ENCODE data around the gene SPATA31E1.
"Not testable (repeated sequence)": the region's sequence is repeated elsewhere in the genome, so short reads cannot be mapped to it uniquely, and the experiment has no call there.

Gene SPATA31E1

DNA sequence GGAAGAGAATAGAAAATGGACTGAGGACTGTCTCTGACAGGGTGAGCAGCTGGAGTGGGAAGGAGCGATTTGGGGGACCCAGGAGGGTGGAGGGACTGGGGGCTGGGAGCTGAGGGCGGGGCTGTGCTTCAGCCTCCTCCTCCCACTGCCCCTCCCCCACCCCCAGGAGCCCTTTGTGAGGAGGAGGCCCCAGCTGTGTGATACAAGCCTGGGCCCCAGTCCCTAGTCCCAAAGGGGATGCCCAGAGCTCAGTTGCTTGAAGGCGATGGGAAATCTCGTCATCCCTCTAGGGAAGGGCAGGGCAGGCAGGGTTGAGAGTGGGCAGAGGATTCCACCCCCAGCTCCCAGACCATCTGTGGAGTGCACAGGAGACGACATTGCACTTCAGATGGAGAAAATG is at the start of gene SPATA31E1:
TSS of gene SPATA31E1 (plus strand) at position 251 of the 400 bp plus-strand sequence. CDS start at position 266, 15 bp downstream.
- Histone ChIP-seq H3K4me3 (no peak within 1 kb of the TSS), H3K27ac (no peak within 1 kb of the TSS)

DNA sequence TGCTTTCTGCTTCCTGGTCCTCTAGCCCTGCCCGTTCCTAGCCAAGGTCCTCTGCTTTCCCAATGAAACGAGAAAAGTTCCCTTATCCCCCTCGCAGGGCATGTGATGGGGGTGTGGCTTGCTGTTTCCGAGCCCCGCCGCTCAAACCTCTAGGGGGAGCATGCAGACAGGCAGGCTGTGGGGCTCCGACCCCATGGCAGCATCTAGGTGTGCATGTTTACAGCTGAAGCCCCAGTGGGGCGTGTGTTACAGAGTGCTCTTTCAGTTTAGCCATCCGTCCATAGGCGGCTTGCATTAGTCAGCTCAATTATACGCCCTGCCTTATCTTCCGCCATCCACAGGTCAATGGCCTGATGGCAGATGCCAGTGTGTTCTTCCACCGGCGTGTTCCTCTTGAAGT is 48.3 kb upstream of the SPATA31E1 start:
- Histone ChIP-seq H3K4me3 (no peak overlapping the region), H3K27ac (no peak overlapping the region)

DNA sequence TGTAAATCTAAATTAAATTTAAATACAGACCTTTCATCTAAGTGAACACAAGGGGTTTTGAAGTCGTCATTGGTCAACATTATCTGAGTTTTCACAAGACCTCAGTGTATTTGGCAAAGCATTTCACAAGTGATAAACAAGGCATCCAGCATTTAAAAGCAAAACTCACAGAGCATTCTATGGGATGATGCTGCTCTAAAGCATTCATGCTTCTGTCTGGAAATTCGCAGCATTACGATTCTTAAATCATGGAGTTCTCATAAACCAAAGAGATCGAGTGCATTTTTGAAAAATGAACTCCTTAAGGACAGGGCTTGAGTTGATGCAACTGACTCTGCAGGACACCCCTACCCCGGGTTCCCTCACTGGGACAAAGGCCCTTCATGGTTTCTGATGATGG is 46.1 kb upstream of the SPATA31E1 start:
- Histone ChIP-seq H3K27ac (no peak overlapping the region), H3K4me3 (no peak overlapping the region)

DNA sequence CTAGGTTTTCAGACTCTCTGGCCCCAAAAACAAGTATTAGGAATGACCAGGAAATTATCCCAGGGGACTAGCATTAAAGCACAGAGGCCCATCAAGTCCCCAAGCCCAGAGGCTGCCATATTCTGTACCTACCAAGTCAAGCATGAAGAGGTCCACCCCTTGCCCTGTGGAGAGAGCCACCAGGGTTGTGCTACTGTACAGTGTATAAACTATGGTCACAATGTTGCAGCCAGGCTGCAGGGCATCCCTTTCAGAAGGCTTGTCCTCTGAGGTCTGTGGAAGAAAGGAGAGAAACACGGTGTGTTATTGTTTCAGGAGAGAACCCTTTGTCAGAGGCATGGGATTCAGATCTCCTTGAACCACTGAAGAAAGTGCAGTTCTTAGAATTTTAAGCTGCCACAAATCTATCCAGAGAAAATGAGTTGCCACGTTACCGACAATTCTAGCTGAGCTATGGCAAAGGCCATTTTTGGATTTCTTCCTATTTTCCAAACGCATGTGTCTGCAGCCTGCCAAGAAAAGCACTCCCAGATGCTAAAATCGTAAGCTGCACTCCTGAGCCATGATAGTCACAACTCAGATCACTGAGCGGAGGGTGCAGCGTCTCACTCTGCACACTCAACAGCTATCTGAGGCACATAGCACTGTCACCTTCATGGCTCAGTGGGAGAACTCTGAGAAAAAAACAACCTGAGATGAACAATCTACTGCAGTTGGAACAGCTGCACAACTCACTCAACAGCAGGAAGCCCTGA is 45.5 kb upstream of the SPATA31E1 start:
- Histone ChIP-seq H3K27ac (no peak overlapping the region), H3K4me3 (no peak overlapping the region)

DNA sequence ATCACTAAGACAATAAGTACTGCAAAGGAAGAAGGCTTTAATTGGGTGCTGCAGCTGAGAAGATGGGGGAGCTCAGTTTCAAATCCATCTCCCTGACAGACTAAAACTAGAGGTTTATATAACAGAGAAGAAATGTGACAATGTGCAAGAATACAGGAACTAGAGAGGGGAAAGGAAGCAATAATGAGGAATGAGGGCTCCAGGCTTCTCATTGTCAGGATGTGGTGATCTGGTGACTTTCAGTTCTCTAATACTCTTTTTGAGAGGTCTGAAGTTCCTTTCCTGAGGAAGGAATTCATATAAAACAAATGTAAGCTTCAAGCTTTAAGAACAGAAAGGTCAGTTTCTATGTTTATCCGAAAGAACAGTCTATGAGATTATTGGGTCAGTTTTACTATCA is 42.5 kb upstream of the SPATA31E1 start:
- no peak overlapping the region for H3K27ac ChIP-seq
- H3K4me3 ChIP-seq, result no peak overlapping the region

DNA sequence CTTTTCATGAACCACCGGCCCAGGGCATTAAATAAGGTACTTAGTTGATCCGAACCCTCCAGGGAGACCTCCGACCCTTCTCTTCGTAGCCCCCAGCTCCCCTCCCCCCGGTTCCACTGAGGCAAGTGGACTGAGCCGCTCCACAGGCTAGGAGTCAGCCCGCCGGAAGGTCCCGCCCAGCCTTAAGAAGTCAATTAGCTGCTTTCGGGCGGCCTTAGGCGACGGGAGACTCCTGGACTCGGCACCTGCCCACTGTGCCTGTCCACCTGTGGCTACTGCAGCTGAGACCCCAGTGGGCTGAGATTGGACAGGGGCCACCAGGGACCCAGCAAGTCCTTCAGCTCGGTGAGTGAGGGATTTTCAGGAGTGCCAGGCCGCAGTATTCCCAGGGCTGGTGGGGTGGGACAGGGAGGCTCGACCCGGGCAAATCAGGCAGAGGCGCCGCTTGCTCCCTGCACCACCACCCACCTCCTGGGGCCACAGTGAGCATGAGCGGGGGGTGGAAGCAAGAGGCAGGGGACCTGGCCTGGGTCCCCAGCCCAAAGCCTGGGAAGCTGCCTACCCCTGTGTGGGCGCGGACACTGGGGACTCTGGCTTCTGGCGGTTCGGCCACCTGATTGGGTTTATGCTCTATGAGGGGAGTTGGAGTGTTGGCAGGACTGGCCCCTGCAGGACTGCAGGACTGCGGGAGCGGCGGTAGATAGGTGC is 39.6 kb upstream of the SPATA31E1 start:
- H3K4me3 ChIP-seq, result no peak overlapping the region
- no peak overlapping the region for H3K27ac ChIP-seq

DNA sequence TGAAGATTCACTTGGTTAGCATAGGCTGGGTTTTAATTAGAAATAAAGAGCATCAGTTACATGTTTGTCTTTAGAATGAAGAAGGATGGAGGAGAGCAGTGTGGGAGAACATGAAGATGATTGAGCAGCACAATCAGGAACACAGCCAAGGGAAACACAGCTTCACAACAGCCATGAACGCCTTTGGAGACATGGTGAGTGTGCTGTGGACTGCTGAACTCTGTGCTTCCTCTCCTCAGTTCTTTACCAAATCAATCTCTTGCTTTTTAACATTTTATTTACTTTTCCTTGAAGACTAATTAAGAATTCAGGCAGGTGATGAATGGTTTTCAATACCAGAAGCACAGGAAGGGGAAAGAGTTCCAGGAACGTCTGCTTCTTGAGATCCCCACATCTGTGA is 38.2 kb upstream of the SPATA31E1 start:
- no peak overlapping the region for H3K27ac ChIP-seq

DNA sequence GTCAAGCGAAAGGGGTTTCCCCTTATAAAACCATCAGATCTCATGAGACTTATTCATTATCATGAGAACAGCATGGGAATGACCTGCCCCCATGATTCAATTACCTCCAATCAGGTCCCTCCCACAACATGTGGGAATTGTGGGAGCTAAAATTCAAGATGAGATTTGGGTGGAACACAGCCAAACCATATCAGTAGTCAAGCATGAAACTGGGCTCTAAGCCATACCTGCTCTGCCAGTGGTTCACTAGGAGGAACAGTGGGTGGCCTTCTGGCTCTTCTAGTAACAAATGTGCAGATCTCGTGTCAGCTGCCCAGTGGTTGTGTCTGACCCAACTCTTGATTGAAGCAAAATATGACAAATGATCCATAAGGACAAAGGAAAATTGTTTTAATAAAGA is 34.9 kb upstream of the SPATA31E1 start:
- H3K4me3 ChIP-seq, H3K27ac ChIP-seq: not testable (repeated sequence)

More for the DNA sequence above, 38.2 kb upstream of the SPATA31E1 start:
- H3K4me3 ChIP-seq, result no peak overlapping the region

DNA sequence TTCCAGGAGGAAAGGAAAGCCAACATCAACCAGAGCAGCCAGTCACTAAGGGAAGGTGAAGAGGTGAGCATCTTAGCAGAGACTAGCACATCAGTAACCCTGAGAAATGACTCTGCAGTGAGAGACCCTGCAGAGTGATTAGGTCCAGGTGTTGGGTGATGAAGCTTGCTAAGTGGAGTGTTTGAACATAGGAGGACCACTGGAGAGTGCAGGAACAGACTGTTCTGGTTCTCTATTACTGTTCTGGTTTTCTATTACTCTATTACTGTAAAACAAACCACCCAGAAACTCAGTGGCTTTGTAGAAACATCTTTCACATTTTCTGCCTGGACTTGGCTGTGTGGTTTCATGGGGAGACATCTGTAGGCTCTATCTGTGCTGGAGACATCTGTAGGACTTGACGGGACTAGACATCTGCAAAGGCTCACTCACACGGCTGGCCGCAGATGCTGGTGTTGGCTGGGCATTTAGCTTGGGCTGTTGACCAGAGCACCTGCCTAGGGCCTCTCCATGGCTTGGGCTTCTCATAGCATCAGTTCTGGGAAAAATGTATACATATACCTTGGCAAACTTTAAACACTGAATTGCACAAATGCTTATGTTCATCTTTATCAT is 33.4 kb upstream of the SPATA31E1 start:
- no peak overlapping the region for H3K4me3 ChIP-seq
- no peak overlapping the region for H3K27ac ChIP-seq

DNA sequence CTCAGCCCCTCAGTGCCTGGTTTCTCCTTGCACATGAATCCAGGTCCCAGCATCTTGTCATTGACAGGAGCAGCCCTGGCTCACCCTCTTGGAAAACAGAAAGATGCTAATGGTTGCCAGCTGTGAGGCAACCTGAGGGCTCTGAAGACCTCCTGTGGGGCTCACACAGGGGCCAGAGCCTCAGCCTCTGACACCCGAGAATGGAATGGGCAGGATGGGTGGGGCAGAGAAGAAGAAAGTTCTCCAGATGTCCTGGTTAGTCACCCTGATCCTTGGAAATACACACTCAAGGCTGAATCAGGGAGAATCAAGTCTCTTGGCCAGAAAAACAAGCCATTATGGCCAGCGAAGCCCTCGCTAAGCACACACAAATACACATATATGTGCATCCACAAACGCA is 32.3 kb upstream of the SPATA31E1 start:
- Histone ChIP-seq H3K27ac (no peak overlapping the region), H3K4me3 (no peak overlapping the region)

DNA sequence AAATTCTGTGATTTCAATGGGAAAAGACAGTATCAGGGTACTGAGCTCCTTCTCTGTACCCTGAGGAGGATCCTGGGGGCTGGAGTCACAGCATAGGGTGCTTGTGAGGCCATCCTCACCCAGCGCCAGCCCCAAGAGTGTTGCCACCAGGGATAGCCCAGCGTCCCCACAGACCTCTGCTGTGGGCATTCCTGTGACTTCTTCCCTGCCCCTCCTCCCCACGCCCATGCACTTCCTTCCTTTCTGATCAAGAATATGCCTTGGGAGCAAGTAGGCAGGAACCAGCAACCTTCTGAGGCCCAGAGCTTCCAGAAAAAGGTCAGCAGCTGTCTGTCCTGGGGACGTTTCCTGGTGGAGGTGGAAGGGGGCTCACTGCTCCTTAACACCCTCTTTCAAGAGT is 31.5 kb upstream of the SPATA31E1 start:
- H3K27ac ChIP-seq, H3K4me3 ChIP-seq: not testable (repeated sequence)

DNA sequence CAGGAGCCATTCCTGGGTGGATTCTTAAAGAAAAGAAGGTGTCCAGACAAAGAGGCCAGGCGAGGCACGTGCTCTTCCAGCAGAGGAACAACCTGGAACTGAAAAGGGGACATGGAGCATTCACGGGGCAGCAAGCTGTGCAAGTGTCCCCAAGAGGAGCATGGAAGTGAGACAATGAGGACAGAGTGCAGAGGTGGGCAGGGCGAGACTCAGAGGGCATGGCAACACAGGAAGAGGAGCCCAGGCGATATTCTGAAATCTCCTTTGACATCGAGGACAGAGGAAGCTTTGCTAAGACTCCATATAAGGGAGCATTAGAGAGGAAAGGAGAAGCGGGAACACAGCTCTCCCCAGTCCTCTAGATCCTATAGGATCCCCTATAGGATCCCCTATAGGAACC is 29.4 kb upstream of the SPATA31E1 start:
- Histone ChIP-seq H3K27ac (no peak overlapping the region), H3K4me3 (no peak overlapping the region)

DNA sequence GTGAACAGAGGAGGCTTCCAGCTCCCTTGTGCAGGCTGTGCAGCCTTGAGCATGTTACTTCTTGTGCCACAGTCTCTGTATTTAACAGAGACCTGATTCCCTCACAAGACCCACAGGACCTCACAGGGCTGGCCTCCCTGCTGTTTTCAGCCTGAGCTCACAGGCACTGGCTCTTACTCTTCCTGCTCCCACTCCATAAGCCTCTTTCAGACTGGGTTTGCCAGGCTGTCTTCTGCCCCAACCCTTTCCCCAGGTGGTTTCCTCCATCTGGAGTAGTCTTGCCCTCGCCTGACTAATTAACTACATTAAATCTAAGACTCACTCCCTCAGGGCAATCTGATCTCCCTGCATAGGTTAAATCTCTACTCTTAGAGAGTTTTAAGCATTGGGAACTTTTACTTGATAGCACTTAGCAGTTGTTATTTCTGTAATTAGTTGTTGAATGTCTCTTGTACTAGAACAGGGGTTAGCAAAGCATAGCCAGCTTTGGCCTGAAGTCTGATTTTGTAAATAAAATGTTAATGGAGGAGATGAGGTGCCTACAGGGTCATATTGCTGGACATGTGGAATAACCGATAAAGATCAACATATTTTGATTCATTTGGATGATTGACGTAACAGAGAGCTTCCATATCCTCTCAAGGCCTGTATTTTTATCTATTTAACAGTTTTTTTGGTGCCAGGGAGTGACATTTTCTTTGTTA is 28.6 kb upstream of the SPATA31E1 start:
- Histone ChIP-seq H3K4me3 (no peak overlapping the region), H3K27ac (no peak overlapping the region)

DNA sequence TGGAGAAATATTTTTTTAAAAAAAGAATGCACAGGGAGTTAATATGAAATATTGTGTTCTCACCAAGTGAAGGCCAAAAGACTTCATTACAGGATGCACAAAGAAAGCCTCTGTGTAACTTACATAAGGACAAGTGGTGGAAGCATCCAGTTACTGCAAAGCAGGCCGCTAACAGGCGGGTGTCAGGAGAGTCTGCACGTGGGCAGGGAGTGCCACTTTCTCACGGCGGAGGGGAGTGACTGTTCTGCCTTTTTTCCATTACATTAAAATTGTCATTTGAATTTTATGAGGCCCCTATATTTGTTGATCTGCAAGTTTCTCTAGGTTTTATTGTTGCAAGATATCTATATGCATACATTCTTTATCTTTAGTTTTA is 28.1 kb upstream of the SPATA31E1 start:
- H3K4me3 ChIP-seq, result no peak overlapping the region
- no peak overlapping the region for H3K27ac ChIP-seq

DNA sequence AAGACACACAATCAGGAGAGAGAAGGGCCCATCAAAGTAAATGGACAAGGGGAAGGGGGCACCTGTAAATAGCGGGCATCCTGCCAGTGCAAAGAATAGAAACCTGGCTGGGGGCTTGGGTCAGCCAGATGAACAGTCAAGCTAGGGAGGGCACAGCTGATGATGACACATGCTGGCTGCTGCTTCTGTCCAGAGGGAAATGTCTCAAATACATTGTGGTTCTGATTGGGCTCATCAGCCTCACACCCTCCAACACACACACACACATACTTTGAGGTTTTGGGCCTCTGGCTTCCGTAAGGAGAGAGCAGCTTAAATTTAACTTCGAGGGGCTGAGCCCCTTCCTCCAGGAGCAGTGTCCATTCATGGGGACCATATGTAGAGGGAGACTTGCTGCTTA is 27.6 kb upstream of the SPATA31E1 start:
- H3K4me3 ChIP-seq, result no peak overlapping the region
- H3K27ac ChIP-seq, result no peak overlapping the region

DNA sequence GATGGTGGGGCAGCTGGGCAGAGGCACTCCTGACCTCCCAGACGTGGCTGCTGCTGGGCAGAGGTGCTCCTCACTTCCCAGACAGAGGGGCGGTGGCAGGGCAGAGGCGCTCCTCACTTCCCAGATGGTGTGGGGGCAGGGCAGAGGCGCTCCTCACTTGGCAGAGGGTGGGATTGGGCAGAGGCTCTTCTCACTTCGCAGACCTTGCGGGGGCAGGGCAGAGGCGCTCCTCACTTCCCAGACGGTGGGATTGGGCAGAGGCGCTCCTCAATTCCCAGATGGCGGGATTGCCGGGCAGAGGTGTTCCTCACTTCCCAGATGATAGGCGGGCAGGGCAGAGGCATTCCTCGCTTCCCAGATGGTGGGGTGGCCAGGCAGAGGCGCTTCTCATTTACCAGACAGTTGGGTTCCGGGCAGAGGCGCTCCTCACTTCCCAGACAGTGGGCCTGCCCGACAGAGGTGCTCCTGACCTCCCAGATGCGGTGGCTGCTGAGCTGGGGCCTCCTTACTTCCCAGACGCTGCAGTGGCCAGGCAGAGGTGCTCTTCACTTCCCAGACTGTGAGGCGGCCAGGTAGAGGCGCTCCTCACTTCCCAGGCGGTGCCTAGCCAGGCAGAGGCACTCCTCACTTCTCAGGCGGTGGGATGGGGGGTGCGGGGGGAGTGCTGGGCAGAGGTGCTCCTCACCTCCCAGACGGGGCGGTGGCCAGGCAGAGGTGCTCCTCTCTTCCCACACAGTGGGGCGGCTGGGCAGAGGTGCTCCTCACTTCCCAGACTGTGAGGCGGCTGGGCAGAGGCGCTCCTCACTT is 25.3 kb upstream of the SPATA31E1 start:
- H3K27ac ChIP-seq, result no peak overlapping the region
- H3K4me3 ChIP-seq, result no peak overlapping the region

DNA sequence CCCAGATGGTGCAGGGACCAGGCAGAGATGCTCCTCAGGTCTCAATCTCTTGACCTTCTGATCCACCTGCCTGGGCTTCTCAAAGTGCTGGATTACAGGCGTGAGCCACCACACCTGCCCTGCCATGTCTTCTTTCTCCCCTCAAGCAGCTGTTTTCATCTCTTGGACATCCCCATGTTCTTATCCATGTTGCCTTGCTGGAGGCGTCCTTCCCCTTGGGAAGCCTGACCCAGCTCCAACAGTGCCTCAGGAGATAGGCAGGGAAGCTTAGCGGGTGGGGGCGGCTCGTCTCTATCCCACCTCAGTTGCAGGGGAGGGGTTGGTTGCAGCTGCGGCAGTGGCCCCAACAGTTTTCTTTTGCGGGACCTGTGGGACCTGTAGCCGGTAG is 24.7 kb upstream of the SPATA31E1 start:
- Histone ChIP-seq H3K27ac (no peak overlapping the region), H3K4me3 (no peak overlapping the region)

DNA sequence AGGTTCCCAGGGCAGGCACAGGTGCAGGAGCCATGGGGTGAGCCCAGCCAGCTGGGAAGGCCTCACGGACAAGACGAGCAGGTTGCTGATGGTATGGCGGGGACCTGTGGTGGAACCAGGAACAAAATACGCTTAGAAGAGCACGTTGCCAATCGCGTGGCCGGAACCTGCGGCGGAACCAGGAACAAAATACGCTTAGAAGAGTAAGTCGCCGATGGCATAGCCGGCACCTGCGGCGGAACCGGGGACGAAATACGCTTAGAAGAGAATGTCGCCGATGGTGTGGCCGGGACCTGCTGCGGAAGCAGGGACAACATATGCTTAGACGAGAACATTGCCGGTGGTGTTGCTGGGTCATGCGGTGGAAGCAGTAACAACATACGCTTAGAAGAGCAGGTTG is 23.5 kb upstream of the SPATA31E1 start:
- Histone ChIP-seq H3K27ac (no peak overlapping the region), H3K4me3 (no peak overlapping the region)

DNA sequence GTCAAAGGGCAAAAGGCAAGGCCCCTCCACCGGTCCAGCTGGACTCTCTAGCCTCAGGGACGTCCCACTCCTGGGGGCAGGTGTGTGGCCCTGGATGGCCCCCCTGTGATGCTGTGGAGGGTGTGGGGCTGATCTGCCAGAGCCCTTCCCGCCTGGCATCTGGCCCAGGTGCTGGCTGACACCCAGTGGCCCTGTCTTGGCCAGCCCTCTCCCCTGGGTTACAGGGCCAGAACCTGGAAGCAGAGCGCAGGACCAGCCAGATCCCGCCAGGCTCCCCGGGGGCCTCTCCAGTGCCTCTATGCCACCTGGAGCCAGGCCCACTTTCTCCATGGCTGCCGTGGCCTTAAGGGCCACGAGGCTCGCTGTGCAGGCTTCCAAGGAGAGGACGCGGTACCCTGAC is 22.9 kb upstream of the SPATA31E1 start:
- Histone ChIP-seq H3K27ac (no peak overlapping the region), H3K4me3 (no peak overlapping the region)

DNA sequence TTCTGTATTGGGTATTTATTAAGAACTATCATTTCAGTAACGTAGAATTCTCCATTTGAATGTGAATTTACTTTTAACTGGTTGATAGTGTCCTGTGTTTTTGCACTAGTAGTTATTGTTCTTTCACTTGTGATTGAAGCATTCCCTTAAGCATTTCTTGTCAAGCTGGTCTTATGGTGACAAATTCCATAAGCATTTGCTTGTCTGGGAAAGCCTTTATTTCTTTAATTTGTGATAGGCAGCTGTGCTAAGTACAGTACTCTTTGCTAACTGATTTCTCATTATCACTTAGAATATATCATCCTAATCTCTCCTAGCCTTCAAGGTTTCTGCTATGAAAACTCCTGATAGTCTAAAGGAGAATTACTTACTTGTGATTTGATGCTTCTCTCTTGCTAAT is 21.3 kb upstream of the SPATA31E1 start:
- no peak overlapping the region for H3K27ac ChIP-seq
- no peak overlapping the region for H3K4me3 ChIP-seq

Data from skin epidermis (tissue), 12 donors.